ENCODE measurements around the gene APOBEC3F. TPM values are rescaled to one million over a fixed set of nuclear protein-coding genes. Genes with fewer than 3 reads are reported as not detected.

APOBEC3F gene
- total and polyA plus RNA-seq, 12 donors = 1.3 to 11.6 (median 5.1) TPM

GRCh38 chr22:39103431-39103830 lies 62.8 kb downstream of the APOBEC3F start:
- ATAC-seq (no peak), DNase-seq (no peak)
- H3K27me3 ChIP-seq = peaks cover 0 to 5% (median 0%) of the 10 kb centered on the region in 7 donors
- WGBS, 2 donors = 61 to 67% methylated on average over 2 of the region's 2 CpGs
- H3K27ac ChIP-seq = no peak overlapping the region
- TF ChIP-seq CTCF (IDR thresholded peaks at IDR 0.05) = no peak
- no peaks in the 10 kb centered on the region for H3K9me3 ChIP-seq
- no peak overlapping the region for H3K4me3 ChIP-seq
- intact Hi-C loops (cut with DNase I) = no loop called here
- no peaks in the 10 kb centered on the region for H3K36me3 ChIP-seq
- H3K4me1 ChIP-seq = peaks cover 0 to 7% (median 0%) of the 10 kb centered on the region in 9 donors

Other genes starting within 250 kb of the APOBEC3F start
- 10 to 100 TPM in 4 of 10 donors, 1 to 10 TPM in 6; 8.3 to 11.7 (median 9.9) TPM for gene DNAL4, start 246.7 kb upstream of the APOBEC3F start, total RNA-seq
- 10 to 100 TPM in 1 of 2 donors, 1 to 10 TPM in 1; 7.7 to 10.7 TPM for gene DNAL4, start 246.7 kb upstream of the APOBEC3F start, polyA plus RNA-seq
- 10 to 100 TPM; 14.7 to 32.9 (median 24.0) TPM for gene NPTXR, start 196.8 kb upstream of the APOBEC3F start, total RNA-seq
- gene NPTXR, start 196.8 kb upstream of the APOBEC3F start, polyA plus RNA-seq = 1 to 10 TPM; 8.6 to 9.2 TPM
- gene CBX6, start 168.6 kb upstream of the APOBEC3F start, total RNA-seq = 10 to 100 TPM; 28.2 to 49.1 (median 37.3) TPM
- gene CBX6, start 168.6 kb upstream of the APOBEC3F start, polyA plus RNA-seq = 10 to 100 TPM; 17.4 to 23.9 TPM
- 1 to 10 TPM in 5 of 10 donors, under 1 TPM in 4, not detected in 1; 0.20 to 5.6 (median 1.0) TPM for gene APOBEC3A, start 83.3 kb upstream of the APOBEC3F start, total RNA-seq
- under 1 TPM in 1 of 2 donors, not detected in 1; 0.22 TPM for gene APOBEC3A, start 83.3 kb upstream of the APOBEC3F start, polyA plus RNA-seq
- 1 to 10 TPM in 7 of 10 donors, under 1 TPM in 3; 0.55 to 6.4 (median 1.3) TPM for gene APOBEC3B, start 58.5 kb upstream of the APOBEC3F start, total RNA-seq
- under 1 TPM; 0.29 to 0.77 TPM for gene APOBEC3B, start 58.5 kb upstream of the APOBEC3F start, polyA plus RNA-seq
- gene APOBEC3C, start 26.6 kb upstream of the APOBEC3F start, total RNA-seq = 10 to 100 TPM; 23.2 to 43.3 (median 25.7) TPM
- 10 to 100 TPM in 1 of 2 donors, 1 to 10 TPM in 1; 9.8 to 17.2 TPM for gene APOBEC3C, start 26.6 kb upstream of the APOBEC3F start, polyA plus RNA-seq
- 1 to 10 TPM in 6 of 10 donors, under 1 TPM in 4; 0.55 to 2.7 (median 1.1) TPM for gene APOBEC3D, start 19.7 kb upstream of the APOBEC3F start, total RNA-seq
- 1 to 10 TPM in 1 of 2 donors, under 1 TPM in 1; 0.52 to 2.1 TPM for gene APOBEC3D, start 19.7 kb upstream of the APOBEC3F start, polyA plus RNA-seq
- 10 to 100 TPM in 1 of 10 donors, 1 to 10 TPM in 9; 1.9 to 17.7 (median 3.0) TPM for gene APOBEC3G, start 36.4 kb downstream of the APOBEC3F start, total RNA-seq
- gene APOBEC3G, start 36.4 kb downstream of the APOBEC3F start, polyA plus RNA-seq = 1 to 10 TPM; 3.1 to 5.6 TPM
- gene APOBEC3H, start 56.4 kb downstream of the APOBEC3F start, total RNA-seq = 1 to 10 TPM in 1 of 10 donors, under 1 TPM in 1, not detected in 8; 0.41 to 1.9 TPM
- under 1 TPM; 0.06 to 0.80 TPM for gene APOBEC3H, start 56.4 kb downstream of the APOBEC3F start, polyA plus RNA-seq
- 10 to 100 TPM; 48.8 to 85.8 (median 76.3) TPM for gene CBX7, start 111.8 kb downstream of the APOBEC3F start, total RNA-seq
- gene CBX7, start 111.8 kb downstream of the APOBEC3F start, polyA plus RNA-seq = 10 to 100 TPM; 34.5 to 36.3 TPM
- gene PDGFB, start 204.1 kb downstream of the APOBEC3F start, total RNA-seq = 10 to 100 TPM in 9 of 10 donors, 1 to 10 TPM in 1; 9.9 to 45.6 (median 18.5) TPM
- gene PDGFB, start 204.1 kb downstream of the APOBEC3F start, polyA plus RNA-seq = 10 to 100 TPM; 14.5 to 19.1 TPM

Data from heart right ventricle (tissue), 16 donors.